ENCODE data around the gene HSPA12B.

Gene HSPA12B

GRCh38 chr20:3800256-3800877, 67.9 kb downstream of the HSPA12B start:
- H3K27ac ChIP-seq = no peak overlapping the region

GRCh38 chr20:3800878-3801260, 68.4 kb downstream of the HSPA12B start:
- no peak overlapping the region for H3K27ac ChIP-seq

More at GRCh38 chr20:3800256-3800877, 67.9 kb downstream of the HSPA12B start:
- TF ChIP-seq ZFX (IDR thresholded peaks at IDR 0.05) (no peak), CTCF (conservative IDR thresholded peaks at IDR 0.05) (no peak)

DNA sequence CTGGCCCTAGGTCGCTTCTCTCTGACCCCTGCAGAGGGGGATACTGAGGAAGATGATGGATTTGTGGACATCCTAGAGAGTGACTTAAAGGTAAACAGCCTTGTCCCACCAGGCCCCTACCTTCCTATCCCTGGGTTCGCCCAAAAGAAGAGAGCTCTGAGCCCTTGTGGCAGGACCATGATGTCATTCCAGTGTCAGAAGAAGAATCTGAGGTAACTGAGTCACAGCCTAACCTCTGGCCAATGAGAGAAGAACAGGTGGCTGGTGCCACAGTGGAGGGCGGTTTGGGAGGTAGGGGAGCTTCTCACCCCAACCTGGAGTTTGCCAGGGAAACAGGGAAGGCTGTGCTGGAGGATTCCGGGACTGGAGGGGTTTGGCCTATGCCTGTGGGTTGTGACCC, 68.8 kb downstream of the HSPA12B start:
- H3K27ac ChIP-seq = no peak overlapping the region
- TF ChIP-seq ZFX (IDR thresholded peaks at IDR 0.05) (no peak), CTCF (conservative IDR thresholded peaks at IDR 0.05) (no peak)

More at GRCh38 chr20:3800878-3801260, 68.4 kb downstream of the HSPA12B start:
- no peak for TF ChIP-seq ZFX (IDR thresholded peaks at IDR 0.05)

DNA sequence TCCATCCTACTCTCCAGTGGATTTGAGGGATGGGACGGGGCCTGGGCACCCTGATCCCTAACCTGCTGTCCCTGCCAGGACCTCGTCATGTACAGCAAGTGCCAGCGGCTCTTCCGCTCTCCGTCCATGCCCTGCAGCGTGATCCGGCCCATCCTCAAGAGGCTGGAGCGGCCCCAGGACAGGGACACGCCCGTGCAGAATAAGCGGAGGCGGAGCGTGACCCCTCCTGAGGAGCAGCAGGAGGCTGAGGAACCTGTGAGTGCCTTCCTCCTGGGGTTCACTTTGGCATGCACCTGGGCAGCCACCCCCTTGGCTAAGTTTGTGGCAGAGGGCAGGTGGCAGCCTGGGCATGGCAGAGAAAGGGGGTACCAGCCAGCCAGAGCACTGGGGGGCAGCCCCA, 69.4 kb downstream of the HSPA12B start:
- no peak overlapping the region for H3K27ac ChIP-seq

More for the DNA sequence above, 69.4 kb downstream of the HSPA12B start:
- TF ChIP-seq ZFX (IDR thresholded peaks at IDR 0.05) (no peak), CTCF (conservative IDR thresholded peaks at IDR 0.05) (no peak)
